Heart right ventricle (tissue), 16 donors: ENCODE data around the gene SH2D2A. TPM values are rescaled to one million over a fixed set of nuclear protein-coding genes. Genes with fewer than 3 reads are reported as not detected.

Experiments
- ATAC-seq, 8 donors: fragments of 200-7000 bp; cut with Tn5 transposase; one replicate each; pipeline ENCODE4 v1.9.1; 2020; ENCODE audit warnings: mild to moderate bottlenecking in 8 of 8, moderate library complexity in 8 of 8, moderate number of reproducible peaks in 1 of 8
- DNase-seq, 2 donors: peaks; one replicate each; pipeline ENCODE4 v3.0.0-alpha.2; 2020
- H3K27ac ChIP-seq, 10 donors: fragments of 200-600 bp; sonication (generic) in 2 of 10; one replicate each; pipeline versions ENCODE4 v1.5.0 to v1.8.0; 2020 to 2022; ENCODE audit warnings: mild to moderate bottlenecking in 3 of 10
- H3K27me3 ChIP-seq, 7 donors: fragments of 200-600 bp; one replicate each; pipeline ENCODE4 v1.8.0; 2021 to 2022; ENCODE audit warnings: mild to moderate bottlenecking in 2 of 7
- H3K36me3 ChIP-seq, 9 donors: fragments of 200-600 bp; sonication (generic) in 1 of 9; one replicate each; pipeline versions ENCODE4 v1.5.0 to v1.8.0; 2020 to 2022; ENCODE audit warnings: mild to moderate bottlenecking in 2 of 9
- H3K4me1 ChIP-seq, 9 donors: fragments of 200-600 bp; sonication (generic) in 1 of 9; one replicate each; pipeline versions ENCODE4 v1.5.0 to v1.8.0; 2020 to 2022; ENCODE audit warnings: mild to moderate bottlenecking in 4 of 9
- H3K4me3 ChIP-seq, 10 donors: fragments of 200-600 bp; sonication (generic) in 2 of 10; one replicate each; pipeline versions ENCODE4 v1.5.0 to v1.8.0; 2020 to 2022; ENCODE audit warnings: mild to moderate bottlenecking in 7 of 10, moderate library complexity in 2 of 10
- H3K9me3 ChIP-seq, 11 donors: fragments of 200-600 bp in 10 of 11; sonication (generic) in 2 of 11; one replicate each; pipeline versions ENCODE4 v1.5.0 to v1.8.0; 2013 to 2022; ENCODE audit warnings: mild to moderate bottlenecking in 2 of 11, control low read depth in 1 of 11, moderate library complexity in 1 of 11
- WGBS, 2 donors: extraction: QIAGEN DNeasy Blood & Tissue Kit; methylation state at CpG; one replicate each; pipeline ENCODE4 v1.1.7; 2013; ENCODE audit warnings: inconsistent platforms in 1 of 2; 5-methylcytosine and 5-hydroxymethylcytosine counted together
- intact Hi-C, 10 donors: fragments of 100-400 bp; cut with DNase I; formaldehyde crosslinking; loops; one replicate each; pipeline versions ENCODE4 v1.11.1 to v1.14.2; 2022
- polyA plus RNA-seq, 2 donors: library from polyadenylated mRNA; stranded (reverse); fragments of 200-250 nt; gene quantifications; one replicate each; pipeline ENCODE4 v1.2.3, GENCODE V29; 2013
- total RNA-seq, 10 donors: library from RNA; stranded (reverse); fragmentation: NEBNext Ultra II Directional in 3 of 10; extraction: Animal tissue kit (Norgen Biotek cat#: 25700) in 3 of 10; gene quantifications; one replicate each; pipeline versions ENCODE4 v1.2.1 to v1.2.4, GENCODE V29; 2021 to 2023
- TF ChIP-seq, protein P1 (sequence below), 9 donors: fragments of 200-600 bp; sonication (generic) in 2 of 9; IDR thresholded peaks; one replicate each; pipeline versions ENCODE4 v1.5.0 to v1.8.0; 2021 to 2022; ENCODE audit warnings: antibody characterized with exemption in 9 of 9, mild to moderate bottlenecking in 5 of 9, moderate library complexity in 1 of 9
- donor health status: Arrhythmogenic right ventricular cardiomyopathy.
- donor health status: ischemic (EF 13 %, LVEDD 7.1; RV severe dilation, severe dysfunction).
- donor health status: healthy with polysubstance abuse.
- donor health status: DM: no; HTN: yes; CAD: no.
- donor health status: DM: no; HTN: no; CAD: no.
- donor health status: ischemic (EF 25% LVEDD 6.9; RV normal size, moderate dysfunction).
- donor health status: ischemic (EF 25% LVEDD 5.7; RV mildly dilated, moderate dysfunction).
- donor health status: healthy.
- donor health status: DM: yes; HTN: yes; CAD: no.
- donor health status: Ischemic cardiomyopathy.
- donor health status: ischemic (EF 35%, LVEDD 5.7; RV mildly dilated, moderate dysfunction).
- donor health status: nonischemic (EF 11% LVEDD 7.7; RV severe dilation, severe dysfunction).
- donor health status: DM: yes; HTN: yes; CAD: no.
- donor health status: PGD.
- donor health status: ischemic (EF 29% LVEDD 5.4; RV normal size, mild dysfunction).
- donor health status: nonischemic (EF 23%, LVEDD 6.1; RV moderate dilation, normal function).

Gene SH2D2A
- total and polyA plus RNA-seq, 12 donors: 0.50 to 4.4 (median 0.81) TPM; not detected in 1

GRCh38 chr1:156768610-156769295 is 47.9 kb downstream of the SH2D2A start:
- TF ChIP-seq, protein P1, sequence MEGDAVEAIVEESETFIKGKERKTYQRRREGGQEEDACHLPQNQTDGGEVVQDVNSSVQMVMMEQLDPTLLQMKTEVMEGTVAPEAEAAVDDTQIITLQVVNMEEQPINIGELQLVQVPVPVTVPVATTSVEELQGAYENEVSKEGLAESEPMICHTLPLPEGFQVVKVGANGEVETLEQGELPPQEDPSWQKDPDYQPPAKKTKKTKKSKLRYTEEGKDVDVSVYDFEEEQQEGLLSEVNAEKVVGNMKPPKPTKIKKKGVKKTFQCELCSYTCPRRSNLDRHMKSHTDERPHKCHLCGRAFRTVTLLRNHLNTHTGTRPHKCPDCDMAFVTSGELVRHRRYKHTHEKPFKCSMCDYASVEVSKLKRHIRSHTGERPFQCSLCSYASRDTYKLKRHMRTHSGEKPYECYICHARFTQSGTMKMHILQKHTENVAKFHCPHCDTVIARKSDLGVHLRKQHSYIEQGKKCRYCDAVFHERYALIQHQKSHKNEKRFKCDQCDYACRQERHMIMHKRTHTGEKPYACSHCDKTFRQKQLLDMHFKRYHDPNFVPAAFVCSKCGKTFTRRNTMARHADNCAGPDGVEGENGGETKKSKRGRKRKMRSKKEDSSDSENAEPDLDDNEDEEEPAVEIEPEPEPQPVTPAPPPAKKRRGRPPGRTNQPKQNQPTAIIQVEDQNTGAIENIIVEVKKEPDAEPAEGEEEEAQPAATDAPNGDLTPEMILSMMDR (IDR thresholded peaks at IDR 0.05): no peak
- intact Hi-C loops: loop anchor here in 5 of 10 donors (5.0 kb wide), 2 partner anchors 41 to 91 kb away; partner anchors contain the start of genes ISG20L2 (in 4 of the 5), METTL25B (in 4 of the 5) and NES (in 1 of the 5)
- 16 to 21% methylated on average over 8 of the region's 8 CpGs for WGBS, 2 donors
- Histone ChIP-seq H3K4me3 (peak overlapping the region; percentile 73 to 99 (median 95)), H3K4me1 (peaks cover 19 to 67% (median 60%) of the 10 kb centered on the region in 9 donors), H3K36me3 (peaks cover 0 to 30% (median 0%) of the 10 kb centered on the region in 9 donors), H3K9me3 (no peaks in the 10 kb centered on the region), H3K27ac (peak overlapping the region in 6 of 10 donors; percentile 95 to 98 (median 96)), H3K27me3 (no peaks in the 10 kb centered on the region)
- ATAC-seq: no peak
- no peak for DNase-seq

DNA sequence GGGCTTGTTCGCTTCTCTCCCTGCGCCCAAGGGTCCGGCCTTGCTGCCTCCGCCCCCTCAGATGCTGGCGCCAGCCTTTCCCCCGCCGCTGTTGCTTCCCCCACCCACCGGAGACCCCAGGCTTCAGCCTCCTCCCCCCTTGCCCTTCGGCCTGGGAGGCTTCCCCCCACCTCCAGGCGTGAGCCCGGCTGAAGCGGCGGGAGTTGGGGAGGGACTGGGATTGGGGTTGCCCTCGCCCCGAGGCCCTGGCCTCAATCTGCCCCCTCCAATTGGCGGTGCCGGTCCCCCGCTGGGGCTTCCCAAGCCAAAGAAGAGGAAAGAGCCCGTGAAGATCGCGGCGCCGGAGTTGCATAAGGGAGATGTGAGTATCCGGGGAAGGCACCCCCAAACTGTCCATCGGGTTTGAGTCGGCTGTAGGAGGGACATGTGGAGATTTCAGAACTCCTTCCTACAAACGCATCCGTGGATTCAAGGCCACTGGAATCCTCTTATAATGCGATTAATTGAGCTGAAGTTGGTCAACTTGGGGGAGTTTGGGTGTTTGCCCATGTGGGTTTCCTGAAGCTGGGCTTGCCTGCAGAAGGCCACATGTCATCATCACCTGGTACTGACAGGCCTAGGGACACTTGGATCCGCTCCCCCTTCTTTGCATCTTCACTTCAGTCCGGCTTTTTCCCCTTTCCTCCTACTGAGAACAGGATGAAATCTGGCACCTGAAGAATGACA is 48.6 kb downstream of the SH2D2A start:
- TF ChIP-seq, protein P1 (IDR thresholded peaks at IDR 0.05): no peak
- peak overlapping the region; percentile 75 to 98 (median 96) for H3K27ac ChIP-seq
- intact Hi-C loops: loop anchor here in 7 of 10 donors (1.0 to 5.0 kb wide), 7 partner anchors 15 to 91 kb away; partner anchors contain the start of genes ISG20L2 (in 7 of the 7), METTL25B (in 7 of the 7), MRPL24 (in 2 of the 7) and HDGF (in 1 of the 7)
- H3K36me3 ChIP-seq: peaks cover 0 to 30% (median 0%) of the 10 kb centered on the region in 9 donors
- H3K4me3 ChIP-seq: peak overlapping the region; percentile 73 to 99 (median 95)
- H3K27me3 ChIP-seq: no peaks in the 10 kb centered on the region
- H3K9me3 ChIP-seq: no peaks in the 10 kb centered on the region
- DNase-seq (peak; percentile 40 to 45), ATAC-seq (peak; percentile 1 to 40 (median 13))
- H3K4me1 ChIP-seq: peaks cover 13 to 60% (median 53%) of the 10 kb centered on the region in 9 donors
- 0% methylated on average over 31 of the region's 31 CpGs for WGBS, 2 donors

DNA sequence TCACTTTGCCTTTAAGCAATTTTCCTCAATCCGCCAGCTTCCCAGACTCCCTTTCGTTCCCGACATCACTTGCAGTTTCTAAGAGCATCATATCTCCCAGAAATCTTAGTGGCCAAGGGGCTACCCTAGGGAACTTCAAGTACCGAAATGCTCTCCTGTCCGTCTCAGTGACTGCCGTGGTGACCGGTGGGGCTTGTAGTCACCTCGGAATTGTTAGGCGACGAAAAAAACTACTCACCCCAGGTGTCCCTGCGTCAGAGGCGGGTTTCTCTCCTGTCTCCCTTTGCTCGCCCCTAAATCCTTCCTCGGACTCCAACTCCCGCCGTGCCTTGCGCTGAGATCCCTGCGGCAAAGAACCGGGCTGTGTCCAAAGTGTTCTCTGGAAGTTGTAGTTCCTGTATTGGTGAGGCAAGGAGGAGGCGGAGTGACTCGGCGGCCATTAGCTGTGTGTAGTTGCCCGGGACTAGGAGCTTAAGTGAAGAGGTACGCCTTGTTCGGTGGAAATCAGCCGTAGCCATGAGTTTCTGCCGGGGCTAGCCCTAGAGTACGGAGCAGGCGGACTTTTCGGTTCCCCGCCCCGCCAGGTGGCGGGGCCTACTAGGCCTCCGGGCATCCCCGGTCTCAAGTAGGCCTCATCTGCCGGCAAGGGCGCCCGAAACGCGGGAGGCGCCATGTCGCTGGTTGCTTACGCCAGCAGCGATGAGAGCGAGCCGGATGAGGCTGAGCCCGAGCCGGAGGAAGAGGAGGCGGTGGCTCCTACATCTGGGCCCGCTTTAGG is 49.4 kb downstream of the SH2D2A start, which contains the start of gene PRCC:
PRCC (plus strand) TSS at position 435 of the 778 bp plus-strand sequence; CDS start at position 672, 237 bp downstream.
- peak; percentile 96 to 98 (median 97) for ATAC-seq
- peak within 1 kb of the TSS; percentile 90 to 98 (median 96) for H3K27ac ChIP-seq
- no peaks in the 10 kb centered on the region for H3K27me3 ChIP-seq
- peak within 1 kb of the TSS; percentile 73 to 99 (median 95) for H3K4me3 ChIP-seq
- TF ChIP-seq, protein P1 (IDR thresholded peaks at IDR 0.05): no peak
- peaks cover 0 to 25% (median 0%) of the 10 kb centered on the region in 9 donors for H3K36me3 ChIP-seq
- intact Hi-C loops: loop anchor here in 7 of 10 donors (1.0 to 5.0 kb wide), 7 partner anchors 14 to 90 kb away; partner anchors contain the start of genes ISG20L2 (in 7 of the 7), METTL25B (in 7 of the 7), MRPL24 (in 2 of the 7) and HDGF (in 1 of the 7)
- 0 to 1% methylated on average over 49 to 50 of the region's 50 CpGs for WGBS, 2 donors
- no peaks in the 10 kb centered on the region for H3K9me3 ChIP-seq
- peaks cover 12 to 53% (median 45%) of the 10 kb centered on the region in 9 donors for H3K4me1 ChIP-seq
- DNase-seq: peak; percentile 94 to 99
